ENCODE data around the gene CDH23.

Gene CDH23

GRCh38 chr10:71568896-71569492 is 172.3 kb downstream of the CDH23 start:
- Histone ChIP-seq H3K27ac (ENCODE audit: poor library complexity, severe bottlenecking) (no peak overlapping the region), H3K4me3 (ENCODE audit: severe bottlenecking) (no peak overlapping the region), H3K4me1 (ENCODE audit: insufficient read depth, poor library complexity, severe bottlenecking) (no peaks in the 10 kb centered on the region), H3K9me3 (ENCODE audit: severe bottlenecking) (no peaks in the 10 kb centered on the region), H3K36me3 (ENCODE audit: low read depth) (no peaks in the 10 kb centered on the region), H3K27me3 (ENCODE audit: insufficient read depth, poor library complexity, severe bottlenecking) (no peaks in the 10 kb centered on the region)
- DNase-seq (ENCODE audit: low spot score) (no peak), ATAC-seq (ENCODE audit: low read depth) (no peak)
- no peak for TF ChIP-seq CTCF (IDR thresholded peaks at IDR 0.05; ENCODE audit: poor library complexity, severe bottlenecking)

- H3K9me3 ChIP-seq (ENCODE audit: severe bottlenecking) = no peaks in the 10 kb centered on the region
- no peak for DNase-seq (ENCODE audit: low spot score)
- no peaks in the 10 kb centered on the region for H3K4me1 ChIP-seq (ENCODE audit: insufficient read depth, poor library complexity, severe bottlenecking)
- TF ChIP-seq CTCF (IDR thresholded peaks at IDR 0.05; ENCODE audit: poor library complexity, severe bottlenecking) = peak; percentile 82
- ATAC-seq (ENCODE audit: low read depth) = peak; percentile 27; the same call in 1 of the 3 replicates
- H3K36me3 ChIP-seq (ENCODE audit: low read depth) = no peaks in the 10 kb centered on the region
- no peak overlapping the region for H3K4me3 ChIP-seq (ENCODE audit: severe bottlenecking)
- no peak overlapping the region for H3K27ac ChIP-seq (ENCODE audit: poor library complexity, severe bottlenecking)
- H3K27me3 ChIP-seq (ENCODE audit: insufficient read depth, poor library complexity, severe bottlenecking) = no peaks in the 10 kb centered on the region
Measured at GRCh38 chr10:71569775-71570588, 173.3 kb downstream of the CDH23 start.

GRCh38 chr10:71571460-71572175 is 174.9 kb downstream of the CDH23 start:
- Histone ChIP-seq H3K36me3 (ENCODE audit: low read depth) (no peaks in the 10 kb centered on the region), H3K4me1 (ENCODE audit: insufficient read depth, poor library complexity, severe bottlenecking) (no peaks in the 10 kb centered on the region), H3K27me3 (ENCODE audit: insufficient read depth, poor library complexity, severe bottlenecking) (no peaks in the 10 kb centered on the region), H3K9me3 (ENCODE audit: severe bottlenecking) (no peaks in the 10 kb centered on the region), H3K4me3 (ENCODE audit: severe bottlenecking) (no peak overlapping the region), H3K27ac (ENCODE audit: poor library complexity, severe bottlenecking) (no peak overlapping the region)
- DNase-seq (ENCODE audit: low spot score) (no peak), ATAC-seq (ENCODE audit: low read depth) (no peak)
- TF ChIP-seq CTCF (IDR thresholded peaks at IDR 0.05; ENCODE audit: poor library complexity, severe bottlenecking) = no peak

- TF ChIP-seq CTCF (IDR thresholded peaks at IDR 0.05; ENCODE audit: poor library complexity, severe bottlenecking) = no peak
- Histone ChIP-seq H3K27me3 (ENCODE audit: insufficient read depth, poor library complexity, severe bottlenecking) (no peaks in the 10 kb centered on the region), H3K4me3 (ENCODE audit: severe bottlenecking) (no peak overlapping the region), H3K27ac (ENCODE audit: poor library complexity, severe bottlenecking) (no peak overlapping the region), H3K4me1 (ENCODE audit: insufficient read depth, poor library complexity, severe bottlenecking) (no peaks in the 10 kb centered on the region), H3K36me3 (ENCODE audit: low read depth) (no peaks in the 10 kb centered on the region), H3K9me3 (ENCODE audit: severe bottlenecking) (no peaks in the 10 kb centered on the region)
- ATAC-seq (ENCODE audit: low read depth) (no peak), DNase-seq (ENCODE audit: low spot score) (no peak)
Measured at GRCh38 chr10:71572962-71573361, 176.2 kb downstream of the CDH23 start.
